NCI-H2171 treated with DMSO at 0.1 percent for 48 hours (cell line): Measurements from ENCODE around the gene CLEC2A.
"Not testable (repeated sequence)": the region's sequence is repeated elsewhere in the genome, so short reads cannot be mapped to it uniquely, and the experiment has no call there.

Source experiments
- DNase-seq: peaks from one replicate; lab custom pipeline; 2025; lab: John Stamatoyannopoulos, UW

The CLEC2A gene, protein sequence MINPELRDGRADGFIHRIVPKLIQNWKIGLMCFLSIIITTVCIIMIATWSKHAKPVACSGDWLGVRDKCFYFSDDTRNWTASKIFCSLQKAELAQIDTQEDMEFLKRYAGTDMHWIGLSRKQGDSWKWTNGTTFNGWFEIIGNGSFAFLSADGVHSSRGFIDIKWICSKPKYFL

DNA sequence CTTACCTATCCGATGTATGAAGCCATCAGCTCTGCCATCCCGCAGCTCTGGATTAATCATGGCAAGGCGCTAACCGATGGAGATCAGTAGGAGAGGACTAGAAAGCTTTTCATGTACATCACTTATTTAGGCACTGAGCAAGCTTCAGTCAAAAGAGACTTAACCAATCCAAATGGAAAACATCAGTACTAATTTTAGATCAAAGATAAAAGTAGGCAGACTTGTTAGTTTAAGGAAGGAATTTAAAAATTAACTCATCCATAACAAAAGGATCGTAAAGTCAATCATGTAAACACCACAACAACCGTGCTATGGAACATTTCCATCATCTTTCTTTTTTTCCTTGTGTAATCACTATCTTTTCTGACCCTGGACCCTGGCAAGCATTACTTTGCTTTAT, at the start of gene CLEC2A:
TSS of gene CLEC2A (minus strand) at position 101 of the 400 bp plus-strand sequence. CDS start at position 60, 41 bp downstream.
- no peak for DNase-seq

DNA sequence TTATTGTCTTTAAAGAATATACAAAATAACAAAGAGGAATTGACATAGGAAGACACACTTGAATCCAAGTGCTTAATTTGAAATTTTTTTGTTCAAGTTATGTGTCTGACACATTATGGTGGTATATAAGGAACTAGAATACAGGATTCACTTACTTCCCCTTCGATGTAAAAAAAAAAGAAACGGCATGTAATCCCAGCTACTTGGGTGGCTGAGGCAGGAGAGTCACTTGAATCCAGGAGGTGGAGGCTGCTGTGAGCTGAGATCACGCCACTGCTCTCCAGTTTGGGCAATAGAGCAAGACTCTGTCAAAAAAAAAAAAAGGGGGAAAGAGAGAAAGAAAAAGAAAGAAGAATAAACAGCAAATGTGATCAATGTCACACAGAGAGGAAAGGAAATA, 48.0 kb upstream of the CLEC2A start:
- no peak for DNase-seq

DNA sequence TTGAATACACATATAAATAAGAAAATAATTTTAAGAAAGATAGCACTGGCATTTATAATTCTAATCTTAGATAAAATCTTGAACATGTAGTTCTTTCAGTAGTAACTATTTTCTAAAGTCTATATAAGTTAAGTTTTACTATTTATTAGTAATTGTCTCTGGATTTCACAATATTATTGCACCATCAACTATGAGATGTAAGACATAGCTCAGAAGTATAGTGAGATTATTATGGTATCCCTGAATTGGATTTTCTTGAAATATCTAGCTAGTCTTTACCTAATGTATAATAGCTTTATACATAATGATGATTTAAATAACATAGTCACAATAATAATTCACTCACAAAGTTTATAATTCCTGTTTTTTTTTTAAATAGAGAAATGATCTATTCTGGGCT, 45.7 kb upstream of the CLEC2A start:
- no peak for DNase-seq

DNA sequence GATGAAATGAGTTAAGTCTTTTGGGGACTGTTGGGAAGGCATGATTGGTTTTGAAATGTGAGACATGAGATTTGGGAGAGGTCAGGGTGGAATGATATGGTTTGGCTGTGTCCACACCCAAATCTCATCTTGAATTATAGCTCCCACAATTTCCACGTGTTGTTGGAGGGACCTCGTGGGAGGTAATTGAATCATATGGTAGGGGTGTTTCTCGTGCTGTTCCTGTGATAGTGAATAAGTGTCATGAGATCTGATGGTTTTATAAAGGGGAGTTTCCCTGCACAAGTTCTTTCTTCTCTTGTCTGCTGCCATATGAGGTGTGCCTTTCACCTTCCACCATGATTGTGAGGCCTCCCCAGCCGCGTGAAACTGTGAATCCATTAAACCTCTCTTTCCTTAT, 44.5 kb upstream of the CLEC2A start:
- not testable (repeated sequence) for DNase-seq

DNA sequence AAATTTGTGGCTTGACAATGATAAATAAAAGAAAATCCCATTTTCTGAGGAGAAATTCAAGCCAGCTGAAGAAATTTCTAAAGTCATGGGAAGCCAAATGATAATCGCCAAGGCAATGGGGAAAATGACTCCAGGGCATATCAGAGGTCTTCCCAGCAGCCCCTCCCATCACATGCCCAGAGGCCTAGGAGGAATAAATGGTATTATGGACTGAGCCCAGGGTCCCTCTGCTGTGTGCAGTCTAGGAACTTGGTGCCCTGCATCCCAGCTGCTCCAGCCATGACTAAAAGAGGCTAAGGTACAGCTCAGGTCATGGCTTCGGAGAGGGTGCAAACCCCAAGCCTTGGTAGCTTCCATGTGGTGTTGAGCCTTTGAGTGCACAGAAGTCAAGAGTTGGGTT, 43.4 kb upstream of the CLEC2A start:
- no peak for DNase-seq

DNA sequence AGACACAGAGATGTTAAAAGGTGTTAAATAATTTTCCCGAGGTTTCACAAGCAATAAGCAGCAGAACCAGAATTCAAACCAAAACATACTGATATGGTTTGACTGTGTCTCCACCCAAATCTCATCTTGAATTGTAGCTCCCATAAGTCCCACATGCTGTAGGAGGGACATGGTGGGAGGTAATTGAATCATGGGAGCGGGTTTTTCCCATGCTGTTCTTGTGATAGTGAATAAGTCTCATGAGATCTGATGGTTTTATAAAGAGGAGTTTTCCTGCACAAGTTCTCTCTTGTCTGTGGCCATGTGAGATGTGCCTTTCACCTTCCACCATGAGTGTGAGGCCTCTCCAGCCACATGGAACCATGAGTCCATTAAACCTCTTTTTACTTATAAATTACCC, 42.6 kb upstream of the CLEC2A start:
- DNase-seq: not testable (repeated sequence)

DNA sequence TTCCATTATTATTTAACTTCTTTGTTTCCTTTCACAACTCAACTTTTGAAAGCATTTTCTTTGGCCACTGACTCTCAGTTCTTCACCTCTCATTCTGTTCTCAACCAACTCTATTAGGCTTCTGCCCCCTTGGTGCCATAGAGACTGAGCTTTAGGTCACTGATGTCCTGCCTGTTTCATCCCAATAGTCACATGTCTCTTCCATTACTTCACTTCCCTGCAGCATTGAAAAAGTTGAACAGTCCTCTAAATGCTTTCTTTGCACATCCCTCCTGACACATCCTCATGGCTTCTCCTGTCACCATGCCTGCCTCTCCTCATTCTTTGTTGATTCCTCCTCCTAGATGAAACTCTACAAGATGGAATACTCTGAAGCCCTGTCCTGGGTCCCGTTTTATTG, 41.8 kb upstream of the CLEC2A start:
- no peak for DNase-seq

DNA sequence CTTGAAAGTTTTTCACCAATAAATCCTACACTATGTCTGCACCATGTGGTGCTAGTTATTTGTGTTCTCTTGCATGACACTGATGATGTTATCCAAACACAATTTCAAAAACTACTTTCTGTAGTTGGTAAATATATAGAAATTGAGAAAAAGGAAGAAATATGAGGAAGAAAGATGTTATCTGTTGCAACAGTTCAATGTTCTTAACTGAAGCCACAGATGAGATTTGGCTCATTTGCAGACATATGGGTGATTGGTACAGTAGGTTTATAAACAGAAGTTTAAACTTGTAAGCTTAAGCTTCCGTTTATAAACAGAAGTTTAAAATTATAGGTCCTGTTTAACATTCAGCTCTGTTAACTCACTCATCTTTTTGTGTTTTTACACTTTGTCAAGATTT, 39.0 kb upstream of the CLEC2A start, which contains the start of gene CLEC12A:
TSS of gene CLEC12A (plus strand) at position 229 of the 400 bp plus-strand sequence. CDS start 188 bp downstream, outside the sequence.
- no peak for DNase-seq

DNA sequence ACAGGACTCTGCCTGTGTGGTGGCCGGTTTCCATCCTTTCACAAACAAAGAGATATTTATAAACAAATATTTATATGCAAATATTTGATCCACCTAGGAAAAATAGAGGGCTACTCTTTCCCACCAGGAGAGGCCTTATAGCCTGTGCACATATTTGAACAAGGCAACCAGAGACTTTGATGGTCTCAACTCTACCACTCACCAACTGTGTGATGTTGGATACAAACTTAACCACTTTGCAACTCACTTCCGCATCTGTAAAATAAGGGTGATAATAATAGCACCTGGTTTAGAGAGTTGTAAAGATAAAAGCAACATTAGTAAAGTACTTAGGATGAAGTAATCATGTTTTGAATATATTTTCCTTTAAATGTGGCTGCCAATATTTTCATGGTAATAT, 37.5 kb upstream of the CLEC2A start:
- DNase-seq: no peak

DNA sequence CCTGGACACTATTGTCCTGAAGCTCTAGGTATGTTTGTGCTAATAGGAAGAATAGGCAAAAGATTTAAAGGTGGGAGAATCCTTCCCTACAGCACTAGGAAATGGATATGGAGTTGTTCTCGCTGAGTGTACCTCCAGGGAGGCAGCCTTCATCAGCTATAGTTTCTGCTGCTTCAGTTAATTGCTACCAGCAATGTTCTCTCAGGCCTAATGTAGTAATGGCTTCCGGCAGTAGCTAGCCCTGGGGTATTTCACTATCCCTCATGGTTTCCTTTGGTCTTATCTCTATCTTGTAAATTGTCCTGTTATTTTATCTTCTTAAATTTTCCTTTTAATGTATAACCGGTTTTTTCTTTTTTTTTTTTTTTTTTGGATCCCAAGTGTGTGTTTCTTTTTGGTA, 29.7 kb upstream of the CLEC2A start:
- DNase-seq: no peak

DNA sequence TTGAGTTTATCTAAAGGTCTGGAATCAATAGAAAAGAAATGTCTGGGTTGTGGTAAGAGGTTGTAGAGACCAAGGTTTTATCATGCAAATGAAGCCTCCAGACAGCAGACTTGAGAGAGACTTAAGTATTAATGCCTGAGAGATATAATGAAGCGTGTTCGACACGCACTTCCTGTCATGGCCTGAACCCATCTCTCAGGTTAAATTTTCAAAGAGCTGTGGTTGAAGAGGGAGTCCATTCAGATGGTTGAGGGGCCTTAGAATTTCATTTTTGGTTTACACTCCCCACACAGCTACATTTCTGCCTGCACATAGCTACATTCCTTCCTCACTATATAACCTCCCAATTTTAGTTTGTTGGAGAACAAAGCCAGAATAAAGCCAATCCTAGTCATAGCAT, 28.9 kb upstream of the CLEC2A start:
- DNase-seq: no peak

DNA sequence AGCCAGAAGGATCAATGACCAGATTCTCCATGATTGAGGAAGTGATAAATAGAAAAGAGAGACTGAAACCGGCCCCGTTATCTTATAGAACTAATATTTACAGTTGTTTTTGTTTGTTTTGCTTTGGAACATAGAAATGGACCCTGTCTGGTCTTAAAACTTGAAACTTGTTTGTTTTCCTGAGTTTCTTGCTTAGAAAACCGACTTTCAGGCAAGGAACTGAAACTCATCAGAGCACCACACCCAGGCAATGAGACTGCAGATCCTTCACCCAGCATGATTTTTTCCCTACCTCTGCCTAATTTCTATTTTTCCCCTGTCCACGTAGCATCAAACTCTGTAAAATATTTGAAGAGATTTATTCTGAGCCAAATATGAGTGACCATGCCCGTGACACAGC, 28.4 kb upstream of the CLEC2A start:
- no peak for DNase-seq

DNA sequence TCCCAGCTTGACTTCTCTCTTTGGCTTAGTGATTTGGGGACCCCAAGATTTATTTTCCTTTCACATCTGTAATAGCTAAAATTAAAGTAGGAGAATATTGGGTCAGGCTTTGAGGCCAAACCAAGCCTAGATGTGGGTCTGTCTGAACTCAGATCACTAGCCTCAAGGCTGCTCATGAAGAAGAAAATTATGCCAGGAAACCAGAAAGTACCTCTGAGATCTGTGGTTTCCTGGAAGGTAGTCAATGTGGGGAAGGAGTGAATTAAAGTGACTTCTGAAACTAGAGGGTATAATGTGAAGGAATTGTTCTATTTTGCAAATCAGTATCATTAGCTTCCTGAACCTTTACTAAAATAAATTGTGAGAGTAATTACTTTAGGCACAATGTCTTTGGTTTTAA, 25.7 kb upstream of the CLEC2A start:
- DNase-seq: no peak

DNA sequence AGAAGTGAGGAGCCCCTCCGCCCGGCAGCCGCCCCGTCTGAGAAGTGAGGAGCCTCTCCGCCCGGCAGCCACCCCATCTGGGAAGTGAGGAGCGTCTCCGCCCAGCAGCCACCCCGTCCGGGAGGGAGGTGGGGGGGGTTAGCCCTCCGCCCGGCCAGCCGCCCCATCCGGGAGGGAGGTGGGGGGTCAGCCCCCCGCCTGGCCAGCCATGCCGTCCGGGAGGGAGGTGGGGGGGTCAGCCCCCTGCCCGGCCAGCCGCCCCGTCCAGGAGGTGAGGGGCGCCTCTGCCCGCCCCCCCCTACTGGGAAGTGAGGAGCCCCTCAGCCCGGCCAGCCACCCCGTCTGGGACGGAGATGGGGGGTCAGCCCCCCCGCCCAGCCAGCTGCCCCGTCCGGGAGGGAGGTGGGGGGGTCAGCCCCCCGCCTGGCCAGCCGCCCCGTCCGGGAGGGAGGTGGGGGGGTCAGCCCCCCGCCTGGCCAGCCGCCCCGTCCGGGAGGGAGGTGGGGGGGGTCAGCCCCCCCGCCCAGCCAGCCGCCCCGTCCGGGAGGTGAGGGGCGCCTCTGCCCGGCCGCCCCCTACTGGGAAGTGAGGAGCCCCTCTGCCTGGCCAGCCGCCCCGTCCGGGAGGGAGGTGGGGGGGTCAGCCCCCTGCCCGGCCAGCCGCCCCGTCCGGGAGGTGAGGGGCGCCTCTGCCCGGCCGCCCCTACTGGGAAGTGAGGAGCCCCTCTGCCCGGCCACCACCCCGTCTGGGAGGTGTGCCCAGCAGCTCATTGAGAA, 21.0 kb upstream of the CLEC2A start:
- DNase-seq: not testable (repeated sequence)

DNA sequence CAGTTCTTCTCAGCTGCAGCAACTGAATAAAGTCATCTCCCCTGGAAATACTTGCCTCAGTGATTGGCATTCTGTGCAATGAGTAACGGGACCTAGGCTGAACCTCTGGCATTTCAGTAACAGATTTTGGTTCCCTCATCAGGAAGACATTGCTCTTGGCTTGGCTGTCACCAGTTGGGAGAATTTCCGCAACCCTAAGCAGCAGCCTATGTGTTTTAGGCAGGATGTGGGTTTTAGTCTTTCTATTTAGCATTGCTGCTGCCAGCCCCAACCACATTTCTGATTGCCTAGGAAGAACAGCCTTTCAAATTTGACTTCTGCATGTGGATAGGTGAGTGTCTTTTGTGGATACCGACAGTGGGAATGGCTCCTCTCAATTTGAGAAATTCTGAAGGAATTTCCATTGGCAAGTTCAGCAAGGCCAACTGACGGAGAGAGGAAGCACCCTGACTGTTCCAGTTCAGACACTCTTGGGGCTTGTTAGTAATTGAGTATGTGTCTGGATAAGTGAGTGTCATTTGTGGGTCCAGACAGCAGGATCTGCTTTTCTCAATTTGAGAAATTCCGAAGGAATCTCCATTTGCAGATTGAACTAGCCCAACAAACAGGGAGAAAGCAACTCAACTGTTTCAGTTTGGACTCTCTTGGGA, 19.0 kb upstream of the CLEC2A start:
- no peak for DNase-seq

DNA sequence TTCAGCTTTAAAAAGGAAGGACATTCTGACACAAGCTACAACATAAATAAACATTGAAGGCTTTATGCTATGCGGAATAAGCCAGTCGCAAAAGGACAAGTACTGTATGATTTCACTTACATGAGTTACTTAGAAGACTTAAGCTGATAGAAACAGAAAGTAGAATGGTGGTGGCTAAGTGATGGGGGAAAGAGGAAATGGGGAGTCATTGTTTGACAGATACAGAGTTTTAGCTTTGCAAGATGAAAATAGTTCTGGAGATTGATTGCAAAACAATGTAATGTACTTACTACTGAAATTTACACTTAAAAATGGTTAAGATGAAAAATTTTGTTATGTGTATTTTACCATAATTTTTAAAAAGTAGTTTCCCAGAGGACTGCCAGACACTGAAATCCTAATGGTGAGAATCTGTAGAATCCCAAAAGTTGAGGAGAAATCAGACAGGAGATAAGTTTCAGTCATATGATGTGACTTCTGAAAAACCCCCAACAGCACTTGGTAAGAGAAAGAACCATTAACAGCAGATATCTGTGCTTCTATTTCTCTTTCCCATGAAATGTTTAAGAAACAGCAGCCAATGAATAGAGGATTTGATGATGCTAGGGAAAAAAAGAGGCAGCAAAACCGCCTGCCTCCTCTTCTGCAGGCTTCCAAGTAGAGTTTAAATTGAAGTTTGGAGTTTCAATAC, 16.6 kb upstream of the CLEC2A start:
- no peak for DNase-seq

DNA sequence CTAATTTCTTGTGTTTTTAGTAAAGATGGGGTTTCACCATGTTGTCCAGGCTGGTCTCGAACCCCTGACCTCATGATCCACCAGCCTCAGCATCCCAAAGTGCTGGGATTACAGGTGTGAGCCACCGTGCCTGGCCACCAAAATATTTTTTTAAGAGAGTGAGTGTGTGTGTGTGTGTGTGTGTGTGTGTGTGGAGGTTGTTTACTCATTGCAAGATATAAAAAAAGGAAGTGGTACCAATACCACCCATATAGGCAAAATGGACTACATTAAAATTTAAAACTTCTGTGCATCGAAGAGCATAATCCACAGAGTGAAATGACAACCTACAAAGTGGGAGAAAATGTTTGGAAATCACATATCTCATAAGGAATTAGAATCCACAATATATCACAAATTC, 15.5 kb upstream of the CLEC2A start:
- no peak for DNase-seq

DNA sequence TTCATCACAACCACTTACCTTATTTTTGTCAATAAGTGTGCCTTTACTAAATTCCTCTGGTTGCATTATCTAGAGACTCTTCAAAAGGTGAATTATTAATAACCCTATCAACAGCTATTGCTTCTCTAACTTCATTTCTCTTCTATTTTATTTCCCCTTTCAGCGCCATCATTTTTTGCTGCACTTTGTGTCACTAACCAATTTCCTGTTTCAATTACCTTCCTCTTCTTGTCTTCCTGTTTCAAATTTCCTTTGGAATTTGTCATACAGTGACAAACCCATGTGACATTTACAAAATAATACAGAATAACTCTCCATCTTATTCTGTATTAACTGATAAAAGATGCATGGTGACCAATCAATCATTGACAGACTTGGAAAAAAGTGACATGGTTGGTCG, 12.2 kb upstream of the CLEC2A start:
- no peak for DNase-seq

DNA sequence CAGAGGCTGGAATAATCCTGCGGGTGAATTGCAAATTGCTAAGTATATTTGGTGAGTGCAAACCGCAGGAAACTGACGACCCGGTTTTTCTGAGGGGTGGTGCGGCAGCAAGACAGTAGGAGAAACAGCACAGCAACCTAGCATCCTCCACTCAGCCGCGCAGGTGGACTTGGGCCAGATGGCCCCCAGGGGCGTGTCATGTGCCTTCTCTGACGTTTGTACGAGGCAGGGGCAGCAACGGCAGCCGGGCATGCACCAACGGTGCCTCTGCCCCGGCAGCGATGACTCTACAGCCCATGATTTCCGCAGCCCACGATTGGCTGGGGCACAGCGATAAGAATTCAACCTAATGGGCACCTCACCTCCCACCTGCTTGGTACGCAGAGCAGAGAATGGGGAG, 11.1 kb upstream of the CLEC2A start:
- no peak for DNase-seq

DNA sequence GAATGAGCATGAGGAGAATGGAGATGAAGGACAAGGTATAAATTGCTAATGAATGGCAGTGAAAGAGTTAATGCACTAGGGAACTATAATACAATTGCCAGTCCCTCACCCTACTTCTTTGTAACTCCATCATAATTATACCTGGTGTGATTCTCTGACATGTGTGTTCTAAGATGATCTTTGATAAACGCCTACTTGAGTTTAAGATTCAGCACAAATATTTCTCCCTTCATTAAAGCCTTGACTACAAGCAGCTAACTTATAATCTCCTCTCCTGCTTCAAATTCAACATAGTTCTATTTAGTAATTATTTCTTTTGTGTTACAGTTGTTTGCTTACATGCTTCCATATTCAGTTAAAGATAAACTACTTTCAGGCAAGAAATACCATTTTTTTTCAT, 9.7 kb upstream of the CLEC2A start:
- DNase-seq: no peak

DNA sequence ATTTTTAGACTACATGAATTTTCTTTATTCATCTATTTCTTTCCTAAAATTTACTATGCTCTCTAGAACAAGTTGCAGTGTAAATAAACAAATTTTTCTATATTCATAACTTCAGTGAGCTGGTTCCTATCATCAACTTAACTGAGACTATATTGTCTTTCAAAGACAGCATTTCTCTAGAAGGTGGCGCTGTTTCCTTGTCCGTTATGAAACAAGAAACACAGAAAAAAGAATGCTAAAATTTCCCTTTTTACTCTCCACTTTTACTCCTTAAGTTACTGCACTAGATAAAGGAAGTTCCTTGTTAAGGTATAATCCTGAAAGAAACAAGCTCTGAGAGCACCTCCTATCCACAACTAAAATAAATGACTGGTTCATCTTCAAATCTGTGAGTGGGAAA, 8.2 kb upstream of the CLEC2A start:
- DNase-seq: no peak

DNA sequence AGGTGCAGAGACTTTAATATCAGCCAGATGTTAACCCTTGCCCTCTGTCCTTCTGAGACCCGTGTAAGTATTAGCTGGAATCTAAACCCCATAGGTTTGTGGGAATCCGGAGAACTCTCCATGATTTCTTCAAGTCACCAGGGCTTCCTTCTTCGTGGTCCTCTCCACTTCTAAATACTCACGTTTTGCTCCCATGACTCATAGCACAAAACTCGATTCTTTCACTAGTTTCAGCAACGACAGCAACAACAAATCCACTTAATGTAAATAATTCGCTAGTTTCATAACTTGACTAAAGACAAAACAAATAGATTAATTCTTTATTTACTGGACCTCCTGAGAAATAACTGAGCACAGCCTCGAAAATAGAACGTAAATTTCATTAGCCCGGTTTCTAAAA, 4.4 kb upstream of the CLEC2A start:
- no peak for DNase-seq

DNA sequence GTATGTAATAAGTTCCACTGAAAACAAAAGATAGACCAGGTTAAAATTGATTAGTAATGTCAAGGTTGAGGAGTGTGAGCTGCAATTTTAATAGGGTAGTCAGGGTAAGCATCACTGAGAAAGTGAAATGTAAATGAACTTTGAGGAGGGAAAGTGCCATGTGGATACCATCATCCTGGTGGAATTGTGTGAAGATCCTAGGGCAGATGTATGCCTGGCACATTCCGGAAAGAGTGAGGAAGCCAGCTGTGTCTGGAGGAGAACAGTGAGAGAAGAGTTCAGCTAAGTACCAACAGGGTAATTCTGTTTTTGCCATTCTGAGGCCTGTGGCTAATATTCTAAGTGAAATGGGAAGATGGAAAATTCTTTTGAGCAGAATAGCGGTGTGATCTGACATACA, 2.9 kb upstream of the CLEC2A start:
- DNase-seq: no peak
